HL-60 (cell line): ENCODE data around the gene GNG8.

Source experiments
- CTCF ChIP-seq: IDR thresholded peaks from one replicate; pipeline ENCODE4 v1.5.1; 2011; ENCODE audit warnings: low read length, control low read depth, inconsistent platforms; ENCODE audit not compliant: insufficient read depth
- POLR2AphosphoS5 ChIP-seq: IDR thresholded peaks from 2 replicates; pipeline ENCODE4 v1.6.1; 2012; ENCODE audit warnings: low read depth
- SPI1 ChIP-seq: IDR thresholded peaks from 2 replicates; pipeline ENCODE4 v1.6.1; 2012; ENCODE audit warnings: low read depth, mild to moderate bottlenecking, borderline replicate concordance
- TF ChIP-seq, protein P1 (sequence below): IDR thresholded peaks from 2 replicates; pipeline ENCODE4 v1.6.1; 2012; ENCODE audit warnings: low read depth; ENCODE audit not compliant: insufficient replicate concordance

DNA sequence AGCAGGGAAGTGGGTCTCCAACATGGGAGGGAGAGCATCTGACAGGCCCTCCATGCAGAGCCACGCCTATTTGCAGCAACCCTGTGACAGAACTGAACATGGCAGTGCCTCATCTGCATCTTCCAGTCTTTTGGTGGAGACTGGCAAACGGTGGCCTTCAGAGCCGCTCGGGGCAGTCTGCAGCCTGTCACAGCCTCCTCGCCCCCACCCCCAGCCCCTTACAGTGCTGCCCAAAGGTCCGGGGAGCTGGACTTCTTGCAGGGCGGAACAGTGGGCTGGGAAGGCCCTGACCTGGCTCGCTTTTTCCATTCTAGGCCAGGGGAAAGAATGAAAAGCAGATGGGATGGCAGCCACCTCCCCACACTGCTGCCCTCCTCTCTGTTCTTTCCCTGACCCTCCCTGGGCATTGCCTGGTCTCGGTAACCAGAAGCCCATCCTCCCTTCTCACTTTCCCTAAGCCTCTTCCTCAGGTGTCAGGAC is 32.2 kb downstream of the GNG8 start:
- no peak for TF ChIP-seq CTCF
- TF ChIP-seq, protein P1, sequence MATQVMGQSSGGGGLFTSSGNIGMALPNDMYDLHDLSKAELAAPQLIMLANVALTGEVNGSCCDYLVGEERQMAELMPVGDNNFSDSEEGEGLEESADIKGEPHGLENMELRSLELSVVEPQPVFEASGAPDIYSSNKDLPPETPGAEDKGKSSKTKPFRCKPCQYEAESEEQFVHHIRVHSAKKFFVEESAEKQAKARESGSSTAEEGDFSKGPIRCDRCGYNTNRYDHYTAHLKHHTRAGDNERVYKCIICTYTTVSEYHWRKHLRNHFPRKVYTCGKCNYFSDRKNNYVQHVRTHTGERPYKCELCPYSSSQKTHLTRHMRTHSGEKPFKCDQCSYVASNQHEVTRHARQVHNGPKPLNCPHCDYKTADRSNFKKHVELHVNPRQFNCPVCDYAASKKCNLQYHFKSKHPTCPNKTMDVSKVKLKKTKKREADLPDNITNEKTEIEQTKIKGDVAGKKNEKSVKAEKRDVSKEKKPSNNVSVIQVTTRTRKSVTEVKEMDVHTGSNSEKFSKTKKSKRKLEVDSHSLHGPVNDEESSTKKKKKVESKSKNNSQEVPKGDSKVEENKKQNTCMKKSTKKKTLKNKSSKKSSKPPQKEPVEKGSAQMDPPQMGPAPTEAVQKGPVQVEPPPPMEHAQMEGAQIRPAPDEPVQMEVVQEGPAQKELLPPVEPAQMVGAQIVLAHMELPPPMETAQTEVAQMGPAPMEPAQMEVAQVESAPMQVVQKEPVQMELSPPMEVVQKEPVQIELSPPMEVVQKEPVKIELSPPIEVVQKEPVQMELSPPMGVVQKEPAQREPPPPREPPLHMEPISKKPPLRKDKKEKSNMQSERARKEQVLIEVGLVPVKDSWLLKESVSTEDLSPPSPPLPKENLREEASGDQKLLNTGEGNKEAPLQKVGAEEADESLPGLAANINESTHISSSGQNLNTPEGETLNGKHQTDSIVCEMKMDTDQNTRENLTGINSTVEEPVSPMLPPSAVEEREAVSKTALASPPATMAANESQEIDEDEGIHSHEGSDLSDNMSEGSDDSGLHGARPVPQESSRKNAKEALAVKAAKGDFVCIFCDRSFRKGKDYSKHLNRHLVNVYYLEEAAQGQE = no peak
- TF ChIP-seq POLR2AphosphoS5 = no peak
- TF ChIP-seq SPI1 = no peak
